Gastroesophageal sphincter (tissue), 3 donors: Measurements from ENCODE around the gene DYNLT2.

ENCODE experiments used
- CTCF ChIP-seq, 4 experiments: fragments of 200-600 bp in 2 of 4; fragments of 450-650 bp in 2 of 4; sonication (generic) in 1 of 4; IDR thresholded peaks; one replicate each; pipeline ENCODE4 v1.5.1; 2017 to 2019; ENCODE audit warnings: antibody characterized with exemption in 4 of 4, mild to moderate bottlenecking in 2 of 4, moderate library complexity in 2 of 4
- POLR2A ChIP-seq, 2 donors: fragments of 450-650 bp; IDR thresholded peaks; one replicate each; pipeline ENCODE4 v1.6.1; 2017; ENCODE audit warnings: antibody characterized with exemption in 2 of 2, mild to moderate bottlenecking in 2 of 2, moderate library complexity in 1 of 2
- POLR2AphosphoS5 ChIP-seq: sonication (generic); formaldehyde crosslinking; IDR thresholded peaks from one replicate; pipeline ENCODE4 v1.6.1; 2017; ENCODE audit warnings: antibody characterized with exemption

DNA sequence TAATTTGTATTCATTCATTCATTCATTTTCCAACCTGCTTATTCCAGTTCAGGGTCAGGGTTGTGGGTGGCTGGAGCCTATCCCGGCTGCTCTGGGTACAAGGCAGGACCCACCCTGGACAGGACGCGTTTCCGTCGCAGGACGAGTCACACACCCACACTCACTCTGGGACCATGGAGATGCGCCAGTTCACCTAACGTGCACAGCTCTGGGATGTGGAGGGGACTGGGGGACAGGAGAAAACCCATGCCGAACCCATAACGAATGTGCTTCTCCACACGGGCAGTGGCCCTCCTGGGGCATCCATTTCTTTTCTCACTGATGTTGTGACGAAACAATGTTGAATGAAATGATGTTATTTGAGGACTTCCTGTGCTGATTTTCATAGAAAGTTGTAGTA lies 26.5 kb upstream of the DYNLT2 start:
- TF ChIP-seq CTCF (IDR thresholded peaks at IDR 0.05) (no peak), POLR2A (IDR thresholded peaks at IDR 0.05) (no peak), POLR2AphosphoS5 (no peak)
